GM19463 (cell line): ENCODE results near the gene NTRK1.
"Not testable (repeated sequence)": the region's sequence is repeated elsewhere in the genome, so short reads cannot be mapped to it uniquely, and the experiment has no call there.

ENCODE experiments used
- ATAC-seq: cut with Tn5 transposase; IDR thresholded peaks from one replicate; pipeline ENCODE4 v1.9.1; 2021; ENCODE audit warnings: mild to moderate bottlenecking, moderate library complexity; ENCODE audit not compliant: unreplicated experiment

The NTRK1 gene

DNA sequence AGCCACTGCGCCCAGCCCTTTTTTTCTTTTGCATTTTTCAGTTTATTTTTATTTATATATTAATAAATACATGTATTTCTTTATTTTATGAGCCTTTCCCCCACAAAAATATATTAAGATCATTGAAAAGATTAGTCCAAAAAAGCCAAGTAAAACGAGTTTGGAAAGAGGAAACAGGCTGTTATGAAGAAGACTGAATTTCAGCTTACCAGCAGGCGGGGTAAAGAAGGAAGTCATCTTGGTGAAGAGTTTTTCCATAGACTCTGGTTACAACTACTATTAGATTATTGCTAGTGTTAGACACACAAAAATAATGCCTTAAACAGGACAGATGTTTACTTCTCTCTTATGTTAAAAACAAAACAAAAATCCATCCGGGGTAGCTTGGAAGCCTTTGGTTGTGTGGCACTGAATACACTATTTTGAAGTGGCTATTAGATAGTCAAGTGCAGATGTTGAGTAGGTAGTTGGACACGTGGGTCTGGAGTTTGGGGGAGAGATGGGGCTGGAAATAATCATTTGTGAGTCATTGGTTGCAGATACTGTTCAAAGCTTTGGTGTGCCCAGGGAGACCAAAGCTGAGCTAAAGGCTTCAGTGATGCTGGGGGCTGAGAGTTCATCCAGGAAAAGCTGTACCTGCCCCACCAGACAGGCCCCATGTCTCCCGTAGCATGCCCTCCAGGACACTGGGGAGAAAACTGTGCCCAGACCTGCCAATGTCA lies 51.1 kb downstream of the NTRK1 start:
- ATAC-seq: no peak

DNA sequence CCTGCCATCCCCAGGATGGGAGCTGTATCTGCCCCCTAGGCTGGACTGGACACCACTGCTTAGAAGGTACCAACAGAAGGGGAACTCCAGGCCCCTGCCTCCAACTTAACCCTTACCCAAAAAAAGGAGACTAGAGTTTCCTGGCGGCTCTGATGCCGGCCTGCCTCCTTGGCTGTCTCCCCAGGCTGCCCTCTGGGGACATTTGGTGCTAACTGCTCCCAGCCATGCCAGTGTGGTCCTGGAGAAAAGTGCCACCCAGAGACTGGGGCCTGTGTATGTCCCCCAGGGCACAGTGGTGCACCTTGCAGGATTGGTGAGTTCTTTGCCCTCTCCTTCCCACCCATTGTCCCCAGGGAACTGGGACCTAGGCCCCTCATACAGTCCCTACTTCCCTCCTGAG lies 51.6 kb downstream of the NTRK1 start:
- no peak for ATAC-seq

DNA sequence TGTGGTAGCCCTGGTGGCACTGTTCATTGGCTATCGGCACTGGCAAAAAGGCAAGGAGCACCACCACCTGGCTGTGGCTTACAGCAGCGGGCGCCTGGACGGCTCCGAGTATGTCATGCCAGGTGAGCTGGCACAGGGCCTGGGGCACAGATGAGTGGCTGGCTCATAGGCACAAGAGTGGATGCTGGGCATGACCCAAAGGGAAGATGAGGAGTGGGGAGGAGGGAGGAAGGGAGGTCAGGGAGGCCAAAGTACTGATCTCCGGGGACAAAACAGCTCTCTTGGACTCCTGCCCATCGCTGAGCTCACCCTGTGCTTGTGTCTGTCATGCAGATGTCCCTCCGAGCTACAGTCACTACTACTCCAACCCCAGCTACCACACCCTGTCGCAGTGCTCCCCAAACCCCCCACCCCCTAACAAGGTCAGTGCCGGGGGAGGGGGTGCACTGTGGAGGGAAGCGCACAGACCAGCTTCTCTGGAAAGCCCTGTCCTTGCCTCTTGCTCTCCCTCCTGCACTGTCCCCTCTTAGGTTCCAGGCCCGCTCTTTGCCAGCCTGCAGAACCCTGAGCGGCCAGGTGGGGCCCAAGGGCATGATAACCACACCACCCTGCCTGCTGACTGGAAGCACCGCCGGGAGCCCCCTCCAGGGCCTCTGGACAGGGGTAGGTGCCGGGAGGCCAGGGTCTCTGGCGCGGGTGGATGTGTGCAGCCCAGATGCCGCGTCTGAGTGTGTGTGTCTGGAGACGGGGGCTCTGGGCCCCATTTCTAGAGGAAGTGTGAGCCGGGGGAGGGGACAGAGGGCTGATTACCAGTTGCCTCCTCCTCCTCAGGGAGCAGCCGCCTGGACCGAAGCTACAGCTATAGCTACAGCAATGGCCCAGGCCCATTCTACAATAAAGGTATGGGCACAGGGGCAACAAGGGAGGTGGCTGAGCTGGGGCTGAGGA lies 52.5 kb downstream of the NTRK1 start:
- no peak for ATAC-seq

DNA sequence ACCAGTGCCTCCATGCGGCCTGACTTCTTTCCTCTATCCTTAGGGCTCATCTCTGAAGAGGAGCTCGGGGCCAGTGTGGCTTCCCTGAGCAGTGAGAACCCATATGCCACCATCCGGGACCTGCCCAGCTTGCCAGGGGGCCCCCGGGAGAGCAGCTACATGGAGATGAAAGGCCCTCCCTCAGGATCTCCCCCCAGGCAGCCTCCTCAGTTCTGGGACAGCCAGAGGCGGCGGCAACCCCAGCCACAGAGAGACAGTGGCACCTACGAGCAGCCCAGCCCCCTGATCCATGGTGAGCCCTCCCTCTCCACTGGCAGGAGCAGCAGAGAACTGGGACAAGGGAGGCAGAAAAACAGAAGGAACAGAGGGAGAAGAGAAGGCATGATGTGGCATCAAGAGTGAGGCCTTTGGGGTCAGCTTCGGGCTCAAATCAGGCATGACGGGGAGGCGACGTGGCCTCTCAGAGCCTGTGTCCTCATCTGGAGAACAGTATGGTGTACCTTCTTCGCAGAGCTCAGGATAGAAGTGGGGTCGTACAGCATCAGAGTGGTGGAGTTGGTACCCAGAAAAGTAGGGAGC lies 53.2 kb downstream of the NTRK1 start:
- no peak for ATAC-seq

DNA sequence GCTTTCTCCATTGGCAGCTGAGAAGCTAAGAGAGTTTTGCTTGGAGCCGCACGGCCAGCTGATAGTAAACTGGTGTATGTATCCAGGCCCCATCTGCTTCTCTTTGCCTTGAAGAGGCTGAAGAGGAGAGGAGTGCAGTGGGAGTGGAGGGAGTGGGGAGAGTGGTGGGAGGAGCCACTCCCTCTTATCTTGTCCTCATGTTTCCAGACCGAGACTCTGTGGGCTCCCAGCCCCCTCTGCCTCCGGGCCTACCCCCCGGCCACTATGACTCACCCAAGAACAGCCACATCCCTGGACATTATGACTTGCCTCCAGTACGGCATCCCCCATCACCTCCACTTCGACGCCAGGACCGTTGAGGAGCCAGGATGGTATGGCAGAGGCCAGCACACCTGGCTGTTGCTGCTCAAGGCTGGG lies 53.8 kb downstream of the NTRK1 start:
- no peak for ATAC-seq

DNA sequence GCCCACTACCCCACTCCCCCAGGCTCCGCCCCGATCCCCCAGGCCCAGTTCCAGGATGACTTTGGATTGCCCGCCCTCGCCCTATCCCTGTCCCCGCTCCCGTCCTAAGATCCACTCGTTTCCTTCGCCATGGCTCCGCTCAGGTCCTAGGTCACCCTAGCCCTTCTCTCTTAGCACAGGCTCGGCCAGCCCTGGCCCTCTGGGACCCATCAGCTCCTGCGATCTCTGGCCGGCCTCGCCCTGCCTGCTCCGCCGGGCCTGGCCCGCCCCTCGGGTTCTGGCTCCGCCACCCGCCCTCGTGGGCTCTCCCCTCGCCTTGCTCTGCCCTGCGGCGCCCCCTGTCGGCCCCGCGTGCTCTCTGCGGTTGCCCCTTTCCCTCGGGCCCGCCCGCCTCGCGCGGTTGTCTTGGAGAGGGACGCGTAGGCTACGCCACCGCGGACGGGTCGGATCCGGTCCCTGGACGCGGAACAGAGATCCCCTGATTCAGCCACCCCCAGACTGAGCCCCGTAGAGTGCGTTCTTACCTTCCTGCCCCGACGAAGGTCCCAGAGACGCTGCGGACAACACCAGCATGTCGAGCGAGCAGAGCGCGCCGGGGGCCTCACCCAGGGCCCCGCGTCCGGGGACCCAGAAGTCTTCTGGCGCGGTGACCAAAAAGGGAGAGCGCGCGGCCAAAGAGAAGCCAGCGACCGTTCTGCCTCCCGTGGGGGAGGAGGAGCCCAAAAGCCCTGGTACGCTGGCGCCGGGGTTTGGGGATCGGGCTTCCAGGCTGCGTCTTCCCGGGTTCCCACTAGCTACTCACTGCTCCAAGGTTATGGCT lies 59.8 kb downstream of the NTRK1 start, which contains the start of gene LRRC71:
TSS of gene LRRC71 (plus strand) at position 400 of the 820 bp plus-strand sequence. CDS start at position 572, 172 bp downstream.
- no peak for ATAC-seq

DNA sequence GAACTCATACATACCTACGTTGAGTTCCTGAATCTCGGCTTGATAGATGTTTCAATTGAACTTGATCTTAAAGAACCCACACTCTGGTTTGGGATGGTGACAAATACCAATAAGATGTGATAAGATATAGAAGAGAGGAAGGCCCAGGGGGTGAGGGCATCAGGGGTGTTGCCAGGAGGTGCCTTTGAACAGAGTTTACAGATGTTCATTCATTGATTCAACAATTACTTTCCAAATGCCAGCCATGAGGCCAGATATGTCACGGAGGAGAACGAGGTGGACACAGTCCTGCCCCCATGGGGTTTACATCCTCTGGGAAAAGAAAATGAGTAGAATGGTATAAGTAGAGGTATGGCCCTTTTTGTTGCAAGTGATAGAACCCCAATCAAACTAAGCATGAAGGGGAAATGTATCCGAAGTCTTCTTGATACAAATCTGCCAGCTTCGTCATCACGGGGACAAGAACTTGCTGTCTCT lies 60.4 kb downstream of the NTRK1 start:
- no peak for ATAC-seq

DNA sequence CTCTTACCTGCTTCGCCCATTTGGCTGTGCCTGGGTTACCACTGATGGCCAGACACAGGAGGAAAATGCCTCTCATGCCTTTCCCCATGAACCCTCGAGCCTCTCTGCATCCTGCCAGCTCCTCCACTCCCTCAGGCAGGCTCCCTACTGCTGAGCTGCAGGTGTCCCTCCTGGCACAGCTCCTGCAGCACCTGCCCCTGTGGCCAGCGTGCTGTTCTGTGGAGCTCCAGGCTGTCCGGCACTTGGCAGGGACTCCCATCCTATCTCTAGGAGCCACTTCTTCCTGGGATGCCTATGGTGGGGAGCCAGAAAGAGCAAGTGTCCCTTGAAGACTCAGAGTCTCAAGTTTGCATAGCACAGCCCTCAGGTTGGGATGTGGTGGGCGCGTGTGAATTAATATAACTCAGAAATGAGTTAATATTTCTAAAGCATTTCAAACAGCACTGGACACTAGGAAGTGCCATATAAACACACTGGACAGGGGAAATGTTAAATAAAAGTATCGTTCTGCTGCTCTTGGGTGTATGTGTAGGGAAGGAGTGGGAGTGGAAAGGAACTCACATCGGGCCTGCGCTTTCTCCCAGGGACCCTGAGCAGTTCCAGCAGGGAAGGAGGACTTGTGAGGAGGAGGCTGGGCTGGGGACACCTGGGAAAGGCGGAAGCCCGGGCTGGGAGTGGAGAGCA lies 62.5 kb downstream of the NTRK1 start:
- no peak for ATAC-seq

DNA sequence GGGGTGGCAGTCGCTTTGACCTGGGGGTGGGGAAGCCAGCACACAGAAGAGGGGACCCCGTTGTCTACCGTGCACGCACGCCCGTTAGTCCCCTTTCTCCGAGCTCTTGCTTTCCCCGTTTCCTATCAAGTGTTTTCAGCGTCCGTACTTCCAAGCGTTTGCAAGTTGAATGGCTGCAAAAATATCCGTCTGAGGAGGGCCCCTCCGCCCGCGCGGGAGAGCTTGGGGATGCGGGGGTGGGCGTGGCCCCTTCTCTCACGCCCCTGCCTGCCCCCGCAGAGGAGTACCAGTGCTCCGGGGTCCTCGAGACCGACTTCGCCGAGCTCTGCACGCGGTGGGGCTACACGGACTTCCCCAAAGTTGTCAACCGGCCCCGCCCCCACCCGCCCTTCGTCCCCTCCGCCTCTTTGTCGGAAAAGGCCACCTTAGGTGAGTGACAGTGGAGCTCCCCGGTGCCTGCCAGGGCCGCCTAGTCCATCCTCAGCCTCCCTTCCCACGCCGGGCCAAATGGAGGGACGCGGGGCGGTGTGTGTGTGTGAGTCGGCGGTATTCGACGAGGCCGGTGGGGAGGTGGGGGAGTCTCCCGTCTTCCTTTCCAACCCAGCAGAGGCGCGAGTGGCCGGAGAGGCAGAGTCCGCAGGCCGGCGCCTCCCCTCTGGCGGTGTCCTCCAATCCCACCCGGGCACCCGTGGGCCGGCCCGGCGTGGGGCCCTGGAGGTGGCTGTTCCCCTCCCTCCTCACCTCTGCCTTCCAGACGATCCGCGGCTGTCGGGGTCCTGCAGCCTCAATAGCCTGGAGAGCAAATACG lies 63.2 kb downstream of the NTRK1 start:
- no peak for ATAC-seq

DNA sequence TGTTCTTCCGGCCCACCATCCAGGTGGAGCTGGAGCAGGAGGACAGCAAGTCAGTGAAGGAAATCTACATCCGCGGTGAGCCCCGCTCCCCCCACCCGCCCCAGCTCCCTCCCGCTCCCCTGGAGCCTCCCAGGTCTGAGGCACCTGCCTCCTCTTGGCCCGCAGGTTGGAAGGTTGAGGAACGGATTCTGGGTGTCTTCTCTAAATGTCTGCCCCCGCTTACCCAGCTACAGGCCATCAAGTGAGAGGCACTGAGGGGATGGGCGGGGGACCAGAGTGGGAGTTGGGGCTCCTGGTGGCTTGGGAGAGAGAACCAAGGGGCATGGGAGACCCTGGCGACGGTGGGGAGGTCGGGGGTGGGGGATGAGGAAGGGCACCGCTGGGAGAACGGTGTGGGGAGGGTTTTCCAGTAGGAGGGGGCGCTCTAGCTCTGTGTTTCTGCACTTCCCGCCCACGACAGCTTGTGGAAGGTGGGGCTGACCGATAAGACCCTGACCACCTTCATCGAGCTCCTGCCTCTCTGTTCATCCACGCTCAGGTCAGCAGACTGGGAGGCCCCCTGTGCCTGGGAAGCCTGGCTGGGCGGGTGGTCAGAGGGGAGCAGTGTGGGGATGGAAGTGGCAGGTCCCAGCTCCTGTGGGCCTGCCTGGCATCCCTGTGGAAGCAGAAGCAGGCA lies 64.0 kb downstream of the NTRK1 start:
- ATAC-seq: no peak

DNA sequence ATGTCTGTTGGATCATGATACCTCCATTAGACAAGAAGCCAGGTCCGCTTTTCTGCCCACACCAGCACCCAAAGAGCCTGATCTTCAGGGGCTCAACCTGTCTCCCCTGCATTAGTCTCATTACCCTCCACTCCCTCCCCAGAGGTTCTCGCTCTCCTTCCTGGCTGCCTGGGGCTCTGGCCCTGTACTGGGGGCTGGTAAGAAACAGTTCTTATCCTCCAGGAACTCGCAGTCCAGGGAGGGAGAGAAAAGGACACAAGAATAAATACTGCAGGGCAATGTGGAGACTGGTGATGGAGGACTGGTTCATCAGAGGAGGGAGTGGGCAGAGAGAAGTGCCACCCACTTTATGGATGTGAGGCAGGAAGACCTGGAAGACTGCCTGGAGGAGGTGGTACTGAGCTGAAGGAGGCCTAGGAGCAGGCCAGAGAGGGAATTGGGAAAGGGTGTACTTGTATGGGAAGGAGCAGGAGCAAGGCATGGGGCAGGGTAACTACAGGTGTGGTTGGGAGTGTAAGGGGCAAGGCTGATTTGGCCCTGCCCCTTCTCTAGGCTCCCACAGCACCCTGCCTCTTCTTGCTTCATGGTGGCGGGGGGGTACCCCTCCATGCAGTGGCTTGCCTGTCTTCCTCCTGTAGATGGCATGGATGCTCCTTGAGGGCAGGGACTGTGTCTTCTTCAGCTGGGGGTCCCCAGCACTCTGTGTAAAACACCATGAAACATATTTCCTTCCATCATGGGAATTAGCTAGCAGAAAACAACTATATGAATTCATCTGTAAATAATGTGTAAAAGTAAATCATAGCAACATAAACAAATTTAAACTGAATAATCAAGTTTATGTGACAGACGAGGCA lies 64.7 kb downstream of the NTRK1 start:
- ATAC-seq: no peak

DNA sequence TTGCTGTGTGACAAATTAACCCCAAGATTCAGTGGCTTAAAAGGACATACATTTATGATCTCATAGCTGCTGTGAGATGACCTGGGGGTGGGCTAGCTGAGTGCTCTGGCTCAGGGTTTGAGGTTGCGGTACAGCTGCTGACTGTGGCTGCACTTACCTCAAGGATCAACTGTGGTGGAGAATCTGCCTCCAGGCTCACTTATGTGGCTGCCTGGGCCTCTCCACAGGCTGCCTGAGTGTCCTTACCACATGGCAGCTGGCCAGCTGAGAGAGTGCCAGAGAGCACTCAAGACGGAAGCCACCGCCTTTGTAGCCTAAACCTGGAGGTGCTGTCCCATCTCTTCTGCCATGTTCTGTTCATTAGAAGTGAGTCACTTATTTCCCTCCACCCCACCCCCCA lies 65.5 kb downstream of the NTRK1 start:
- no peak for ATAC-seq

DNA sequence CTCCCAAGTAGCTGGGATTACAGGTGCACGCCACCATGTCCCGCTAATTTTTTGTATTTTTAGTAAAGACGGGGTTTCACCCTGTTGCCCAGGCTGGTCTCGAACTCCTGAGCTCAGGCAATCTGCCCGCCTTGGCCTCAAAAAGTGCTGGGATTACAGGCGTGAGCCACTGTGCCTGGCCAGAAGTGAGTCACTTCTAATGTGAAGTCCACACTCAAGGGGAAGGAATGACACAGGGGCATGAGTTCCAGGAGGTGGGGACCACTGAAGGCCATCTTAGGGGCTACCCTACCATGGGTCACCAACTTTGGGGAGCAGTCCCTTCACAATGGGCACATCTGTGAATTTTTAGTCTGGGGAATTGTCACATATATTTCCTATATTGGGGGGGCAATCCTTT lies 66.0 kb downstream of the NTRK1 start:
- not testable (repeated sequence) for ATAC-seq

DNA sequence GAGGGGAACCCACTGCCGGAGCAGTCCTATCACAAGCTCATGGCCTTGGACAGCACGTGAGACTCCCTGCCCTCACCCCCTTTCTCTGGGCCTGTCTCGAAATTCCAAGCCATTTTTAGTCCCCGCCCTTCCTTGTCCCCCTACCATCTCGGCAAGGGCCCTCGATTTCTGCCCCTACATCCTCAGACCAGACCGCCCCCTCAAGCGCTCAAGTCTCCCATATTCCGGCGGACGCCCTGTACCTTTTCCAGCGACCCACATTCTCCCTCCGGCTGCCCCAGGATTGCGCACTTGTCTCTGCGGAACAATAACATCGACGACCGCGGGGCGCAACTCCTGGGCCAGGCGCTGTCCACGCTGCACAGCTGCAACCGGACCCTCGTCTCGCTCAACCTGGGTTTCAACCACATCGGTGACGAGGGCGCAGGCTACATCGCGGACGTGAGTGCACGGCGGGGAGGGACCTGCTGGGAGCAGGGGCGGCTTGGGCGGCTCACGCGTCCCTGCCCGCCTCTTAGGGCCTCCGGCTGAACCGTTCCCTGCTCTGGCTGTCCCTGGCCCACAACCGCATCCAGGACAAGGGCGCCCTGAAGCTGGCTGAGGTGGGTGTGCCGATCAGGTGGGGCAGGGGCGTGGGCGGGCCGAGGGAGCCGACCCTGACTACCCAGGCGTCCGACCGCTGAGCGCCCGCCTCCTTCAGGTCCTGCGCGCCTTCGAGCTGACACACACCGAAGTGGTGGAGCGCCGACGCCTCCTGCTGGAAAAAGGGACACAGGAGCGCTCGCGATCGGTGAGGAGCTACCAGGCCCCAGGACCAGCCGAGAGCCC lies 66.8 kb downstream of the NTRK1 start:
- no peak for ATAC-seq

DNA sequence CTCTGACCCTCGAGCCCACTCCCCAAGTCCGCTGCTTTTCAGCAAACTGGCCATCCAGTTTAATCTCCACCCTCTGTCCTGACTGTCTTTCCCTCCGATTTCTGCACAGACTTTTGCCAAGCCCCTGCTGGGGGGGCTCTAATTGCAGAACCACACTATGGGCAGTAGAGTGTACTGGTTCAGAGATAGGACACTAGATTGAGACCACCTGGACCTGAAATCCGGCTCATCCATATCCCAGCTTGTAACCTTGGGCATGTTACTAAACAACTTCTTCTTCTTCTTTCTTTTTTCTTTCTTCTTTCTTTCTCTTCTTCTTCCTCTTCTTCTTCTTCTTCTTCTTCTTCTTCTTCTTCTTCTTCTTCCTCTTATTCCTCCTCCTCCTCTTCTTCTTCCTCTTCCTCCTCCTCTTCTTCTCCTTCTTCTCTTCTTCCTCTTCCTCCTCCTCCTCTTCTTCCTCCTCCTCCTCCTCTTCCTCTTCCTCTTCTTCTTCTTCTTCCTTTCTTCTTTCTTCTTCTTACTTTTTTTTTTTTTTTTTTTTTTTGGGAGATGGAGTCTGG lies 67.5 kb downstream of the NTRK1 start:
- ATAC-seq: no peak

DNA sequence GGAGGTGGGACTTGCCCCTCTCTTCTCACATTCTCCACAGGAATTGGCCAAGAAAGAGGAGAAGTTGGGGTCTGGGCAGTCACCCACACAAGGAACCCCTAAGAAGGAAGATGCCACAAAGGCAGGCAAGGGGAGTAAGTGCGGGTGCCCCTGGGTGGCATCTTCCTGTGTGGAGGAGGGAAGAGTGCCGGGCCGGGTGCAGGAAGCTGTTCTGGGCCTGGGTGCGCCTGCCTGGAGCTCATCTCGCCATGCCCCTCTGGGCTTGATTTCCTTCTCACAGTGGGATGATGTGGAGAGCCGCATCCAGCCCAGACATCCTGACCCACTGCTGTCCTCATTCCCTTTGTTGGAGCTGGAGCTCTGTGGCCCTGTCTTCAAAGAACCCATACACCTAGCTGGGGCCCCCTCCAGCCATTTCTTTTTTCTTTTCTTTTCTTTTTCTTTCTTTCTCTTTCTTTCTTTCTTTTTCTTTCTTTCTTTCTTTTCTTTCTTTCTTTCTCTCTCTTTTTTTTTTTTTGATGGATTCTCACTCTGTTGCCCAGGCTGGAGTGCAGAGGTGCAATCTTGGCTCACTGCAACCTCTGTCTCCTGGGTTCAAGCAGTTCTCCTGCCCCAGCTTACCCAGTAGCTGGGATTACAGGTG lies 69.1 kb downstream of the NTRK1 start:
- no peak for ATAC-seq
